HepG2 (cell line): Measurements from ENCODE around the gene COMMD4.

Experiments
- ATF1 ChIP-seq: IDR thresholded peaks from 2 replicates; pipeline ENCODE4 v1.6.1; 2016; ENCODE audit warnings: mild to moderate bottlenecking, control low read depth
- DPF2 ChIP-seq: sonication (generic); formaldehyde crosslinking; IDR thresholded peaks from 2 replicates; pipeline ENCODE4 v1.4.0; 2020; ENCODE audit warnings: mild to moderate bottlenecking, low read depth, missing genetic modification reagents, borderline replicate concordance
- EZH2 ChIP-seq: conservative IDR thresholded peaks from 2 replicates; pipeline ENCODE4 v1.6.1; 2012; ENCODE audit warnings: mild to moderate bottlenecking, low read depth, low read length, moderate library complexity
- POLR2AphosphoS5 ChIP-seq: IDR thresholded peaks from 2 replicates; pipeline ENCODE4 v1.6.1; 2012; ENCODE audit warnings: low read depth, low read length
- RAD21 ChIP-seq: fragments of 450-650 bp; formaldehyde crosslinking; IDR thresholded peaks from 2 replicates; pipeline ENCODE4 v1.5.0; 2020; ENCODE audit warnings: mild to moderate bottlenecking
- RELA ChIP-seq: sonication (generic); formaldehyde crosslinking; IDR thresholded peaks from 2 replicates; pipeline ENCODE4 v1.4.0; 2020; ENCODE audit warnings: missing genetic modification reagents
- YY1 ChIP-seq: IDR thresholded peaks from 2 replicates; pipeline ENCODE4 v1.6.1; 2011; ENCODE audit warnings: low read length, low read depth, moderate library complexity, mild to moderate bottlenecking; ENCODE audit not compliant: insufficient read depth, insufficient replicate concordance
- ZNF274 ChIP-seq: sonication (generic); formaldehyde crosslinking; IDR thresholded peaks from 2 replicates; pipeline ENCODE4 v1.5.1; 2020; ENCODE audit warnings: mild to moderate bottlenecking, missing genetic modification reagents
- ZNF484 ChIP-seq: sonication (generic); formaldehyde crosslinking; IDR thresholded peaks from 2 replicates; pipeline ENCODE4 v1.5.1; 2020; ENCODE audit warnings: mild to moderate bottlenecking, low read depth, missing genetic modification reagents, borderline replicate concordance
- ZNF770 ChIP-seq: sonication (generic); formaldehyde crosslinking; IDR thresholded peaks from 2 replicates; pipeline ENCODE4 v1.5.0; 2020; ENCODE audit warnings: mild to moderate bottlenecking, missing genetic modification reagents
- TF ChIP-seq, protein P1 (sequence below): sonication (generic); formaldehyde crosslinking; IDR thresholded peaks from 2 replicates; pipeline ENCODE4 v1.5.0; 2020; ENCODE audit warnings: mild to moderate bottlenecking, missing genetic modification reagents, moderate library complexity

GRCh38 chr15:75360856-75361255, 25.0 kb downstream of the COMMD4 start:
- TF ChIP-seq RAD21 (CRISPR knock-in tag) (no peak), ZNF274 (CRISPR knock-in tag) (no peak), ZNF484 (CRISPR knock-in tag) (no peak), ZNF770 (no peak), DPF2 (CRISPR knock-in tag) (no peak), EZH2 (no peak), POLR2AphosphoS5 (no peak), YY1 (no peak), RELA (no peak), ATF1 (CRISPR knock-in tag) (no peak)
- TF ChIP-seq, protein P1, sequence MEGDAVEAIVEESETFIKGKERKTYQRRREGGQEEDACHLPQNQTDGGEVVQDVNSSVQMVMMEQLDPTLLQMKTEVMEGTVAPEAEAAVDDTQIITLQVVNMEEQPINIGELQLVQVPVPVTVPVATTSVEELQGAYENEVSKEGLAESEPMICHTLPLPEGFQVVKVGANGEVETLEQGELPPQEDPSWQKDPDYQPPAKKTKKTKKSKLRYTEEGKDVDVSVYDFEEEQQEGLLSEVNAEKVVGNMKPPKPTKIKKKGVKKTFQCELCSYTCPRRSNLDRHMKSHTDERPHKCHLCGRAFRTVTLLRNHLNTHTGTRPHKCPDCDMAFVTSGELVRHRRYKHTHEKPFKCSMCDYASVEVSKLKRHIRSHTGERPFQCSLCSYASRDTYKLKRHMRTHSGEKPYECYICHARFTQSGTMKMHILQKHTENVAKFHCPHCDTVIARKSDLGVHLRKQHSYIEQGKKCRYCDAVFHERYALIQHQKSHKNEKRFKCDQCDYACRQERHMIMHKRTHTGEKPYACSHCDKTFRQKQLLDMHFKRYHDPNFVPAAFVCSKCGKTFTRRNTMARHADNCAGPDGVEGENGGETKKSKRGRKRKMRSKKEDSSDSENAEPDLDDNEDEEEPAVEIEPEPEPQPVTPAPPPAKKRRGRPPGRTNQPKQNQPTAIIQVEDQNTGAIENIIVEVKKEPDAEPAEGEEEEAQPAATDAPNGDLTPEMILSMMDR (CRISPR knock-in tag), result no peak
